GM12864 (cell line): ENCODE measurements around the gene HOXD3.

Experiments used
- DNase-seq: peaks from one replicate; pipeline ENCODE4 v3.0.0-alpha.2; 2011; ENCODE audit warnings: low read depth
- H3K4me3 ChIP-seq: 2 replicates; pipeline ENCODE4 v1.5.1; 2011; ENCODE audit warnings: mild to moderate bottlenecking, low read depth, low read length, control low read depth
- CTCF ChIP-seq: IDR thresholded peaks from 2 replicates; pipeline ENCODE4 v1.5.1; 2011; ENCODE audit warnings: low read depth, mild to moderate bottlenecking, moderate library complexity, low read length, control low read depth, inconsistent platforms; ENCODE audit errors: missing control alignments

Gene HOXD3

GRCh38 chr2:176167398-176167797 is 10.3 kb downstream of the HOXD3 start:
- no peak for DNase-seq
- TF ChIP-seq CTCF: no peak

GRCh38 chr2:176169181-176169580 is 12.1 kb downstream of the HOXD3 start:
- H3K4me3 ChIP-seq: no peak overlapping the region
- TF ChIP-seq CTCF: no peak
- DNase-seq: no peak

More at GRCh38 chr2:176167398-176167797, 10.3 kb downstream of the HOXD3 start:
- H3K4me3 ChIP-seq: no peak overlapping the region

GRCh38 chr2:176169711-176170110 is 12.6 kb downstream of the HOXD3 start:
- no peak for TF ChIP-seq CTCF
- DNase-seq: no peak
- no peak overlapping the region for H3K4me3 ChIP-seq

GRCh38 chr2:176170602-176171305 is 13.6 kb downstream of the HOXD3 start:
- no peak for TF ChIP-seq CTCF
- H3K4me3 ChIP-seq: no peak overlapping the region
- DNase-seq: no peak

- H3K4me3 ChIP-seq: no peak overlapping the region
- no peak for DNase-seq
- no peak for TF ChIP-seq CTCF
Observed at GRCh38 chr2:176171351-176172006, 14.4 kb downstream of the HOXD3 start.

- no peak for TF ChIP-seq CTCF
- H3K4me3 ChIP-seq: no peak overlapping the region
- DNase-seq: no peak
Observed at GRCh38 chr2:176172007-176172894, 15.1 kb downstream of the HOXD3 start.
